22Rv1 (cell line): ENCODE measurements around the gene UNC79.

Source experiments
- CTCF ChIP-seq: fragments of 450-650 bp; IDR thresholded peaks from 2 replicates; pipeline ENCODE4 v1.5.1; 2017; ENCODE audit warnings: mild to moderate bottlenecking
- ZFX ChIP-seq: fragments of 450-650 bp; IDR thresholded peaks from 2 replicates; pipeline ENCODE4 v1.6.1; 2017; ENCODE audit warnings: antibody characterized with exemption, borderline replicate concordance

GRCh38 chr14:93712838-93713724 lies 282.3 kb downstream of the UNC79 start:
- TF ChIP-seq CTCF, result no peak
- TF ChIP-seq ZFX, result no peak
